NCI-H226 (cell line): ENCODE results near the gene CADM2.
"Not testable (repeated sequence)": the region's sequence is repeated elsewhere in the genome, so short reads cannot be mapped to it uniquely, and the experiment has no call there.

Experiments
- DNase-seq: peaks from one replicate; pipeline ENCODE4 v3.0.0-alpha.2; 2015

CADM2 gene

DNA sequence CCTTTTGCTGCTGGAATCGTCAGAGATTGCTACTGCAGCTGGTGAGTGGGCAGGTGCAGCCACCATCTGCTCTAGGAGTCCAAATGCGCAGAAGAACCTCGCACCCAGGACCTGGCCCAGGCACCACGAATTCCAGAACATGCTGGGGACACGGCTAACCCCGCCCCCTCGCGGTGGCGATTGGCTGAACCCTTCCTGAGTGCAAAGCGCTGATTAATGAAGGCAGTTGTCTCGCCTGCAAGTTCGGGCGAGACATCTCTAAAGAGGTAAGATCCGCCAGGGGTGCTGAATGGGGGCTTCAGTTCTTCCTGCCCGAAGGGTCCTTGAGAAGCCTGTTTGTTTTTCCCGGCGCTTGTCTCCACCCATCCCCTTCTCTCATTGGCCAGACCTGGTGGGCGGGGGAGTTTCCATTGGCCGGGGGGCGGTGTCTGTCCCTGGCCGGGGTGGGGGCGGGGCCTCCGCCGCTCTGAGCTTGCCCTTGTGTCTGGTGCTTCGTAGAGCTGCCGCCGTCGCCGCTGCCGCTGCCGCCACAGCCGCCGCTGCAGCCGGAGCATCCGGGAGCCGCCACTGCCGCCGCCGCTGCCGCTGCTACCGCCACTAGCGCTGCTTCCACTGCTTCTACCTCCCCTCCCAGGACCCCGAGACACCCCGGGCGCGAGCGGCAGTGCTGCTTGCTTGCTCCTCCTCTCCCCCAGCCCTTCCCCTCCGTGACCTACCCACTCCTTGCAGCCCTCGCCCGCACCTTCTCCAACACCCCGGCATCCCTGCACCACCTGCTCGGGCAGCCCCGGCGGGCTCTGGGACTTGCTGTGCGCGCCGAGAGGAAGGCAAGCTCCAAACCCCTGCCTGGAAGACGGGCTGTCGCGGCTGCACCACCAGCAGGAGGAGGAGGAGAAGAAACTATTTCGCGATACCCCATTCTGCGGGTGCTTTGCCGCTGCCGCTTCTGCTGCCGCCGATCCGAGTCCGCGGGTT, at the start of gene CADM2:
Gene CADM2 (plus strand): TSS at position 495 of the 975 bp plus-strand sequence.
- DNase-seq = peak; percentile 48

DNA sequence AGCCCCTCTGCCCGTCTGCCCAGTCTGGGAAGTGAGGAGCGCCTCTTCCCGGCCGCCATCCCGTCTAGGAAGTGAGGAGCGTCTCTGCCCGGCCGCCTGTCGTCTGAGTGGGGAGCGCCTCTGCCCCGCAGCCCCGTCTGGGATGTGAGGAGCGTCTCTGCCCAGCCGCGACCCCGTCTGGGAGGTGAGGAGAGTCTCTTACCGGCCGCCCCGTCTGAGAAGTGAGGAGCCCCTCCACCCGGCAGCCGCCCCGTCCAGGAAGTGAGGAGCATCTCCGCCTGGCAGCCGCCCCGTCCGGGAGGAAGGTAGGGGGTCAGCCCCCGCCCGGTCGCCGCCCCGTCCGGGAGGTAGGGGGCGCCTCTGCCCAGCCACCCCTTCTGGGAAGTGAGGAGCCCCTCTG, 40.2 kb upstream of the CADM2 start:
- not testable (repeated sequence) for DNase-seq

DNA sequence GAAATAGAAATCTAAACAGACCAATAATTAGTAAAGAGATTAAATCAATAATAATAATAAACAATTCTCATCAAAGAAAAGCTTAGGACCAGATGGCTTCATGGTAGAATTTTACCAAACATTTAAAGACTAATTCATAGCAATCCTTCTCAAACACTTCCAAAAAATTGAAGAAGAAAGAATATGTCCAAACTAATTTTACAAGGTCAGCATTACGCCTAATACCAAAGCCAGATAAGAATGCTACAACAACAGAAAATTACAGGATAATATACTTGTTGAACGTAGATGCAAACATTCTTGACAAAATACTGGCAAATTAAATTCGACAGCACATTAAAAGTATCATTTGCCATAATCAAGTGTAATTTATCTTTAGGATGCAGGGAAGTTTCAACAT, 36.1 kb upstream of the CADM2 start:
- DNase-seq = no peak

DNA sequence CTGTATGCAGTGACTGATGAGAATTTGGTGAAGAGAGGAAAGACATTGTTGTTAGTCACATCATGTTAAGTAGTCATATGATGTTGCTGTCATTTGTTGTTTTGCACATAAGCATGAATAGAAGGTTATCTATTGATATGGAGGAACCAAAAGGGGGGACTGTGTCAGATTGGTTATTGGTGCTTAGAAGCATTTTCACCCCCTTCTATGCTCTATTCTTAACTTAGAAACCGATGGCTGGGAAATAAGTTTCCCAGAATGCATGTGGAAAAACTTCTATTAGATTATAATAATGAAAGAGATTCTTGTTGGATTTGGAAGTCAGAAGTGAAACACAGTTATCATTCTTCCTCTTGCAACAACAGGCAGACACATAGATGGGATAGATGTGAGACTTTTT, 33.2 kb upstream of the CADM2 start:
- no peak for DNase-seq

DNA sequence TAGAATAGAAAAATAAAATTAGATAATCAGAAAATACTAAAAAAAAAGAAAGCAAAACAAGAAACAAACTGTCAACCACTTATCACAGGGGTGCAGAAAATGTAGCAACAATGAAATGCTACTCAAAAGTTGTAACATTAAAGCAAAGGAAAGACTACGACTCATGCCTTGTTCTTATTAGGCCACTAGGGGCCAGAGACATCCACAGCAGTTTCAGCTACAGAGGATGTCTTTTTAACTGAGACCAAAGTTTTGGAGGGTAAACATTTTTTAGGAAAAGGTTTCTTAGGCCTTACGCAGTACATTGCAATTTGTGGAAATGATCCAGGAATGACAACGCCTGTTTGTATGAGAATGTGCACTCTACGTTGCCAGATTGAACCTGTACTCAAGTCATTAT, 15.4 kb upstream of the CADM2 start:
- no peak for DNase-seq

DNA sequence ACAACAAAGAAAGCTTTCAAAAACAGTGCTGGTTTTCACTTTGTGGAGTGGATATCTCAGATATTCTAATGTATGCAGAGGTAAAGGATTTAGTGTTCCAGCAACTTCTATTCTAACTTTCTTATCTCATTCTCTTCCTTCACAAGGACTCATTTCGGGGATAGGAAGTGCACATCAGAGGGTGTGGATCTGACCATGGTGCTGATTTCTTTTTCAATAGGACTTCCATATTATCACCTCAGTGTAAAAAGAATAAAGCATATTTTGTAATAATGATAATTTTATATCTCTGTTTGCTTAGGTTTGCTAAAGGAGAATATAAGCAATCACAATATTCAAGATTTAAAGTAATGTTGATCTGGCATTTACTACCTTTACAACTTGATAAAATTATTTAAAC, 12.5 kb upstream of the CADM2 start:
- DNase-seq = no peak

DNA sequence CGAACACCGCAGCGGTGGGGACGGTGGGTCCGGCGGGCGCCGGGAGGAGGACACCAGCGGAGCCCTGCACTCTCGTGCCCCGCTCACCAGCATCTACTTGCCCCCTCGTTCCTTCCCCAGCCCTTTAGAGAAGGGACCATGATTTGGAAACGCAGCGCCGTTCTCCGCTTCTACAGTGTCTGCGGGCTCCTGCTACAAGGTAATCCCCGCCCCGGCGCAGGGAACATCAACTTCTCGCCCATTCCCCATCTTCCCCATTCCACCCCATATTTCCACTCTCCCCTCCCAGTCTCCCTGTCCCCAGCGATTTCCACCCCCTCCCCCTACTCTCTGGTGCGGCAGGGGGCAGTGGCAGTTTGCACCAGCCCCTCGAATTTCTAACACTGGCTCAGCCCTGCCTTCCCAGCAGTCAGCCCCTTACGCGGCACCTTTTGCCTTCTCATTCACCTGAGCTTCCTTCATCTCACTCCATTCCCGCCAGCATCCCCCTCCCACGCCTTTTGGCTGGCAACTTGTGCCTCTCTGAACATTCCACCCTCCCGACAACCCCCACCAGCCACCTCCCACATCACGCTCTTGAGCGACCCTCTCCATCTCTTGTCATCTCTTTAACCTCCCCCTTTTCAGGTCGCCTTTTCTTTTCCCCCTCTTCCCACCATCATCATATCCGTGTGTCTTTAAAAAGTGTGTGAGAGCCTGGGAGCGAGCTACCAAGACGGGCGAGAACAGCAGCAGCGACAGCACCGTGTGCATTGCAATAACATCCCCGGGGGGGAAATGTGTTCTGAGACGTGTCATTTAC, 882 bp downstream of the CADM2 start:
- DNase-seq = no peak

DNA sequence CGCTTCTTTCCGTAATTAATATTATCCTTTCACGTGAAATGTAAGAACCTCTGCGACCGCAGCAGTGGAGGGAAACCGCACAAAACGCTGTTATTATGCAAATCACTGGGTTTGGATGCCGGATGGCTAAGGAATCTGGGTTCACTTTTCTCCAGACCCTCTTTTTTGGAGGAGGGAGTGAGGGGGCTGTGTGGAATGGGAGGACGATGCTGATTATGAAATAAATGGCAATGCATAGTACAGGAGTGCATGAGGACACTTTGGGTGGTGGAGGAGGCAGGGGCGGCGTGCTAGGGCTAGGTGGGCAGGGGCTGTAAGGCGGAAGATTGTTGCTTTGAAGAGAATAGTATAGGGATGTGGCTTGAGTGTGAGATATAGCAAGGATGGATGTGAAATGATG, 1.8 kb downstream of the CADM2 start:
- DNase-seq = no peak

DNA sequence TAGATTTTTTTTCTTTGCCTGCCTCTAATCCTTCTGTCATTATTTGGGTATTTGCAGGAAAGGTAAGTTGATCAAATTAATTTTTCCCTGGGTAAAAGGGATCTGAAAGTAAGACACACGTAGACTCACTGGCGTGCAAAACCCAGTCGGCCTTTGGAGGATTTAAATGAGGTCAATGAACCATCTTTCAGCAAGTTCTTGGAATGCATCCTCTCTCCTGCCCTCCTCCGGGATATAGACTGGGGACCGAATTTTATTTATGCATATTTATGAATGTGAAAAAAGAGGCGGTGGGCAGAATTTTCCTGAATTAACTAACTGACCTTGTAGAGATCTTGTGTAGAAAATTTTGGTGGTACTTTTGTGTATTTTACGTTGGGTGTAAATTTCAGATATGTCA, 2.2 kb downstream of the CADM2 start:
- DNase-seq = no peak

DNA sequence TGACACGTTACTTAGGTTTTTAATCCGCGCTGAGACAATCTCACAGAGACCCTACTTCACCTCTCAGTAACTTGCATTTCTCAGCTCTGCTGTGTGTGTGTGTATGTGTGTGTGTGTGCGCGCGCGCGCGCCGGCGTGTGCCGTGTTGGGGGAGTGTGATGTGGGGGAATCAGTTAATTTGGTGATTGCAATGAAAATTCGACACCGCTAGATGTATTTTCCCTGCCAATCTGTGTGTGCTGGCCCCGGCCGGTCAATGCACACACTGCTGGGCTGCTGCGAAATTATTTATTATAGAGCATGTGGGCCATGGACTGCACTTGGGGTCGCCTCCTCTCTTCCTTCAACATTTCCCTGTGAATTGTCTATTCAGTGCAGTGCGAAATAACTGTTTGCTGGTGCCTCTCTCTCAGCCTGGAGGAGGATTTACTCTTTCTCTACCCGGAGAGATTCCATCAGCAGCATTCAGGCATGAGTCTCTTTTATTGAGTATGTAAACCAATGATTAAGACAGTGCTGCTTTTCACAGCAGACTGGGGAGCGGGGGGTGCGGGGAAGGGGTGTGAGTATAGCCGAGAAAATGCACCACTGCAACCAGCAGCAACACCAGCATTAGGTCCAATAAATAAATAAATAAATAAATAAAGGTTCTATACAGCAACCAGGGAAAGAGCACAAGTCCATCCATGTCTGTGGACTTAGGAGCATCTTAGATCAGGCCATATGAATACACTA, 2.9 kb downstream of the CADM2 start:
- no peak for DNase-seq

DNA sequence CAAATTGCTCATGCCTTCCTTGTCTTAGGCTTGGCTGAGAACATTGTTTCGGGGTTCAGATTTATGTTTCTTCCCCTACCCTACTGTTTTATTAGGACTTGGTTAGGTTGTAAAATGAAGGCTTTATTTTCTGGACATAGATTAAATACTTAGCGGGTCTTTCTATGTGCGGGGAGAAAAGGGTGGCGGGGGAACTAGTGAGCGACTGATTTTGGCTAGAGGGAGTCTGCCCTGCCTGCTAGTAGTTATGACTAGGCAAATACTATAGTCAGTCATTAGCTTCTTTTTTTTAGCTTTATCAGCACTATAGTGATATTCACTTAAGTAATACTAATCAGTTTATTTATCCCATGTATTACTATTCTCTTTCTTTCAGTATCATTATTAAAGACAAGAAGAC, 3.6 kb downstream of the CADM2 start:
- no peak for DNase-seq

DNA sequence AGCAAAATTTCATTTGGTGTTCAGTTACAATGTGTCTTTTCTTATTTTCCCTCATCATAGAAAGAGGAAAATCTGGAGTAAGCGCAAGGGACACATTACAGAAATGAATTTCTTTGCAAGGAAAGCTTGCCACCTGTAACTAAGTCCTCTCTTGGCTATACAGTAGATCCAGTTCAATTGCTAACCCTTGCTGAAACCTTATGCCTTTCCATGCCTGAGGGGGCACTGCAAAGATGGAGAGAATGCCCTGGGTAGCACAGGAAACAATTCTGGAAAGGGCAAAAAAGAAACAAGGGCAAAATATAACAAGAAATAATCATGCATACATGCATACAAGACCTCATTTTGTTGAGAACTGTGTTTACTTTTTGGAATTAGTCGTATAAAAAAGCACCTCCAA, 4.3 kb downstream of the CADM2 start:
- no peak for DNase-seq

DNA sequence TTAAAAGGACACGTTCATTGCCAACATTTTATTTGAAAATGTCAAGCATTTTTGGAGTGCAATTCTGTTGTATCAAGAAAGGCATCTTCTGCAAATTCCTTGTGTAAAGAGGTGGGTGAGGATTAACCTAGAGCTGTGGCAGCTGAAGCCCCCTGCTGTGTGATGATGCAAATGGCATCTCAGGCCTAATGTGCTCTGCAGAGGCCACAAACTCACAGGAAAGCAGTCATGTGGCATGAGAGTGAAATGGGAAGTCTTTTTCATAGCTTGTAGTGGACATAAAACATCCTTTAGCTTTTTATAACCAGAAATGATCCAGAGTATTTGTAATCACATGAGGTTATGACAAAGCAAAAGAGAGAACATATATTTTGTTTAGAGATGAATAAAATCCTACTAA, 6.4 kb downstream of the CADM2 start:
- no peak for DNase-seq

DNA sequence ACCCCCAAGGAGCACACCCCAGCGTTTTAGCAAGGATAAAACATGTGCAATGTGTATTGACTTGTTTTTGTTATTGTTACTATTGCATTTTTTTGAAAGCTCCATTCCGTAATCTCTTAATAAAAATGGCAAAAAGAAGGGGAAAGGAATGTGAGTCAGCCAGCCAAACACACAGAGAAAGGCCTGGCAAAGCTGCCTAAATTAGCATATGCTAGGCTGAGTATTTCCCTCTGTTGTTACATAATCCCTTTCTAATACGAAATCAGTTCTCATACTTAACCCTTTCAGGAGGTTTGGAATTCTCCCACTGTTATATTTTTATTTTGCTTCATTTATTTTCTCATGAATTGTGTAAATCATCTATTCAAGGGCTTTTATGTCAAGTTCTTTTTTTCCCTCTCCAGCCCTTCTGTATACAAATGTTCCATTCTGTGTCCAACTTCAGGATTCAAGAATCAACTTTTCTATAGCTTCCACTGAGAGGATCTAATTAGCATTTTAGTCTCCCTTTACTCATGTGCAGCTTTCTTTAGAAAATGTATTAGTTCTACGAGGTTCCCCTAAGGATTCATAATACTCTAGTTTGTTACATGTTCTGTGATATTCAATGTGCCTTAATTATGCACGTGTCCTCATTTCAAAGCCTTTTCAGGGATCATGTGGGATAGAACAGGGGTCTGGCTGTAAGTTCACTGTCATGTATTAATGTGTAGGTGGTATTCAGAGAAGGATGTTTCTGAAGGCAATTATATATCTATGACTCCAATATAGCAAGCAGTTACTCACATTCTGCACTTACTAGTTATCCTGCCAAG, 9.2 kb downstream of the CADM2 start:
- no peak for DNase-seq

DNA sequence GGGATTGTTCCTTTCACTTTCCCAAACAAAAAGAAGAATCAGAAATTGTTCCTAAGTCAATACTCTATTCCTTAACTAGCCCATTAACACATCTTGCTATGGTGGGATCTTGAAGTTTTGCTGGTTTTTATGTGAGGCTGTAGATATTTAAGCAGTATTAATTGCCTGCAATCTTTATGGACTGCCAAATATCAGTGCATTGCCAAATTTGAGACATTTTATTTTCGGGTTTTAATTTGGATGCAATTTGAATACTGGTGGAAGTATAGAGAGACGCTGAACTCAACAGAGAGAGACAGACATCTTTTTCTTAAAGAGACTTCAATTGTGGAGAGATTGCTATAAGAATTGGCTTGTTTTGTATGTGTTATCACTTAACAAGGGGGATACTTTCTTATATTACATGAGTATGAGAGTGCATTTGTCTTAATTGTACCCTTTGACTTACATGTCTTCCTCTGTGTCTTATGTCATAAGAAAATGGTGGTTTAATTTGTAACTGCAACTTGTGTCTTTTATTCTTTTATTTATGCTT, 10.0 kb downstream of the CADM2 start:
- DNase-seq = no peak

DNA sequence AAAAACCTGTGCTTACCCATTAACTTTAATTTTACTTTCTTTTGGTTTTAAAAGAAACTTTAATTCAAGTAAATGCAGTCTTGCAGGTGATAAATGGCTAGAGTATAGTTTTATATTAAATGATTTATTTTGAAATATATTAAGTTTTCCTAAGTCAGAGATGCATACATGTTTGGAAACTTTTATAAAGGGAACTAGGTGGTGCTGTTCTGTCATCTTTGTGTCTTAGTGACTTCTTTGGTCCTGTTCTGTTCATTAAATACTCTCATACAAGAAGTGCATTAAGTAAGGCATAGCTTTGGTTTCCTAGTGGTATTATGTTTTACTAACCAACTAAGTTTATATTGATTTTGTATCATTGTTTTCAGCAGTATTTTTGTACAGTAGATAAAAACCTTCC, 15.6 kb downstream of the CADM2 start:
- no peak for DNase-seq

DNA sequence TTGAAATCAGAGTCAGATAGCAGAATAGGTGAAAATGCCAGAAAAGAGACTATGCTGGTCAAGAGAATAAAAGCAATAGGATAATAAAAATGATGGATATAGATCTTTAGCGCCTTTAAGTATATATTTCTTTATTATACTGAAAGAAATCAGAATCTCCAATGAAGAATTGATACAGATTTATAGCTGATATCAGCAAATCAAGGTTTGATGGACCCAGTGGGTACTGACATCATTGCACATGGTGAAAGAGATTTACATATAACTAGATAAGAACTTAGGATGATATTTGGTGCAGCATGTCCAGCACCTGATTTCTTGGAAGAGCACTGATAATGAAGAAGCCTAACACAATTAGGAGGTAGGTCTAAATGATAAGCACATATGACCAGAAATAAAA, 18.2 kb downstream of the CADM2 start:
- no peak for DNase-seq

DNA sequence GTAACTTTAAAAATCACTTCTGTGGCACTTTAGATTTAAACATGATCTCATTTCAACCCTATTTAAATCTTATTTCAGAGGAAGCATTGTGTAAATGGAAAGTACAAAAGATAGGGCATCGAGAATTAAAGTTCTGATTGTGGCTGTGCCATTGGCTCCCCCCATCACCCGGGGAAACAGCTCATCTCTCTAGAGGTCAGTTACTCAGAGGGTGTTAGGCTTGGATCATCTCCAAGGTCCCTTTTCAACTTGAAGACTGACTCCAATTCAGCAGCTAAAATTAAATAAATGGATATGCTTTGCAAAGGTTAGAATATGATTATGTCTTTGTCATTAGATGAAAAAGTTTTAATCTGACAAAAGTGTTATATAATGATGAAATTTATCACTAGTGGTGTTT, 20.1 kb downstream of the CADM2 start:
- no peak for DNase-seq

DNA sequence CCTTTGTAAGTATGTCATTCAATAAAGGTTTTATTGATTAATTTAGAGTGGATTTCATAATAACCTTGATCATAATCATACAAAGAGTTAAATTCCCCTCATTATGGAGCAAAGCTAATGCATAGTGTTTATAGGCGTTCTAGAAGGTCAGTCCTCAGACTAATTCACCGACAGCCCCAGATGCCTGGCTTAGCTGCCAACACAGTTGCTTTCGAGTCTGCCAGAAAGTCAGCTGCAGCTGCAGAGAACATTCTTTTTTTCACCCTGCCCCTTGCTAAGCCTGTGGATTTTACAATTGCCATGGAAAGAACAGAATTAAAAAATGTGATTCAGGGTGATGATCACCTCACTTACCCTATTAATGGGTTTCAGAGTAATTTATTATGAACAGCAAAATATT, 21.2 kb downstream of the CADM2 start:
- no peak for DNase-seq

DNA sequence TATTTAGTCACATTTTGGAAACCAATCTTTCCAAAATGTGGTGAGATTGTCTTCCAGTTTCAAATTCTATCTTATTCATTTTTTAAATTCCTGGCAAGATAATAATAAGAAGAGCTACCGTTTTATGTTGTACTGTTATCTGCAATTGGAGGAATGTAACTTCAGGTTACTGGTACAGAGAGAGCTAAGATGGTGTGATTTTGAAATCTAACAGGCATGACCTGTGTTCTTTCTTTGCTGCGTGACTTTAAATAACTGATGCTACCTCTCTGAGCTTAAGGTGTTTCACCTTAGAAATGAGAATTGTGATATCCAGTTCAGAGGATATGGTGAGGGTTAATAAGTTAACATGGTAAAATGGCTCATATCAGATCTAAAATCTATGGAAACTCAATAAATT, 21.7 kb downstream of the CADM2 start:
- no peak for DNase-seq

DNA sequence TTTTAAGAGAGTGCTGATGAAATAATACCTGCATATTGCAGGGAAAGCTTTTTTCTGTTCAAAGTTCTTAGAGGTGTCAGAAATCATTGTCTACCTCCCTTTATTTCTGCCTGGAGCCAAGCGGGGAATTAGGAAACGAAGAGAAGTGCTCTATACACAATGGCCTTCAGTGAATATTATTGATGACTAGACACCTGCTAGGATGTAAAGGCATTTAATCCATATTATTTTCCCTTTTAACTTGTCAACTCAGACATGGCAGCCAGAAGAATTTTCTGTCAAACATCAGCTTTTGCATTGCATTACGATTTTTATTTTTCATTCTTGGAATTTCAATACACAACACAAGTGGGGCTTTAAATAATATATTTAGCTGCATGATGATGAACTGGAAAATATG, 24.7 kb downstream of the CADM2 start:
- no peak for DNase-seq

DNA sequence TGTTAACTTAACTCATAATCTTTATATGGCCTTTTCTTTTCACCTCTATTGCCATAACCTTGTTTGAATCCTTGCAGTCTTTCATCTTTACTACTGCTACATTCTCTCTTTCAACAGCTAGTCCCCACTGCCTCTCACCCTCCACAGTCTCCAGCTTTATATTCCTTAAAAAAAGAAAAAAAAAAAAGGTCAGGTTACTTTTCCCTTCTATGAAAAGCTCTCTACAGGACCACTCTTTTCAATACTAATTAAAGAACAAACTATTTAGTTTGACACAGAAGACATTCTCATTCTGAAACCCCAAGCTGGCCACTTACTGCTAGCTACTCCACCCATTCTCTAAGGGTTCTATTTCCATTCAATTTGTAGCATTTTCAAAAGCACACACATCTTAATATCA, 25.6 kb downstream of the CADM2 start:
- no peak for DNase-seq
